IMR-90 (cell line): ENCODE data around the gene HHIP. TPM values are rescaled to one million over a fixed set of nuclear protein-coding genes. Genes with fewer than 3 reads are reported as not detected.

ENCODE experiments used
- ATAC-seq: fragments of 200-7000 bp; cut with Tn5 transposase; 2 replicates; pipeline ENCODE4 v1.9.1; 2020; ENCODE audit warnings: low read depth, mild to moderate bottlenecking, moderate library complexity
- BruUV-seq: library from RNA; stranded (reverse); fragments of 400-500 nt; replicated peaks from 2 replicates; lab custom pipeline; 2021; lab: Mats Ljungman, UMichigan
- CTCF ChIA-PET: fragments of 300-600 bp; formaldehyde crosslinking; extraction: SDS; loops from one replicate; lab custom pipeline; 2021; ENCODE audit warnings: antibody characterized with exemption; lab: Yijun Ruan, JAX
- POLR2A ChIA-PET: fragments of 300-600 bp; sonication (Branson Sonifier 250); formaldehyde crosslinking; loops from one replicate; lab custom pipeline; 2022; ENCODE audit warnings: antibody characterized with exemption; ENCODE audit not compliant: unreplicated experiment; lab: Charles Lee
- DNase-seq: peaks from one replicate; pipeline ENCODE4 v3.0.0; 2013
- H2AFZ ChIP-seq: replicated peaks from 2 replicates; pipeline ENCODE3; 2013; ENCODE audit warnings: low read length, mild to moderate bottlenecking; ENCODE audit not compliant: poor library complexity
- H2AK5ac ChIP-seq: 2 replicates; pipeline ENCODE4 v1.6.1; 2013; ENCODE audit warnings: low read depth, low read length, inconsistent platforms
- H2AK9ac ChIP-seq: replicated peaks from 2 replicates; pipeline ENCODE3; 2013; ENCODE audit warnings: mild to moderate bottlenecking, low read depth, low read length, moderate library complexity; ENCODE audit not compliant: poor library complexity
- H2BK120ac ChIP-seq: 2 replicates; pipeline ENCODE4 v1.6.1; 2013; ENCODE audit warnings: low read depth, low read length, inconsistent platforms
- H2BK15ac ChIP-seq: 3 replicates; pipeline ENCODE4 v1.6.1; 2013; ENCODE audit warnings: low read depth, low read length, inconsistent platforms
- H2BK20ac ChIP-seq: 2 replicates; pipeline ENCODE4 v1.6.1; 2013; ENCODE audit warnings: low read depth, mild to moderate bottlenecking, inconsistent platforms, low read length, moderate library complexity
- H2BK5ac ChIP-seq: 2 replicates; pipeline ENCODE4 v1.6.1; 2013; ENCODE audit warnings: mild to moderate bottlenecking, low read depth, low read length, inconsistent platforms; ENCODE audit not compliant: poor library complexity, severe bottlenecking
- H3K14ac ChIP-seq: replicated peaks from 2 replicates; pipeline ENCODE4 v1.6.1; 2013; ENCODE audit warnings: low read depth, low read length, inconsistent platforms
- H3K18ac ChIP-seq: 2 replicates; pipeline ENCODE4 v1.6.1; 2013; ENCODE audit warnings: low read depth, low read length, control low read depth
- H3K23ac ChIP-seq: 2 replicates; pipeline ENCODE4 v1.6.1; 2013; ENCODE audit warnings: low read depth, low read length, inconsistent platforms
- H3K27ac ChIP-seq: 2 replicates; pipeline ENCODE4 v1.5.1; 2013; ENCODE audit warnings: mild to moderate bottlenecking, control low read depth, low read length; ENCODE audit not compliant: insufficient read depth
- H3K27me3 ChIP-seq: 2 replicates; pipeline ENCODE4 v1.6.1; 2013; ENCODE audit warnings: low read length; ENCODE audit not compliant: control insufficient read depth, insufficient read depth
- H3K36me3 ChIP-seq: 2 replicates; pipeline ENCODE4 v1.6.1; 2013; ENCODE audit warnings: low read length, mixed read lengths; ENCODE audit not compliant: control insufficient read depth, insufficient read depth
- H3K4ac ChIP-seq: 2 replicates; pipeline ENCODE4 v1.6.1; 2013; ENCODE audit warnings: low read depth, low read length, inconsistent platforms
- H3K4me1 ChIP-seq: 2 replicates; pipeline ENCODE4 v1.6.1; 2013; ENCODE audit warnings: low read length, mixed read lengths; ENCODE audit not compliant: control insufficient read depth, insufficient read depth
- H3K4me2 ChIP-seq: 2 replicates; pipeline ENCODE4 v1.6.1; 2013; ENCODE audit warnings: low read depth, mild to moderate bottlenecking, control low read depth, low read length, moderate library complexity
- H3K4me3 ChIP-seq: 2 replicates; pipeline ENCODE4 v1.5.1; 2013; ENCODE audit warnings: low read depth, mild to moderate bottlenecking, control low read depth, low read length, moderate library complexity; ENCODE audit not compliant: insufficient read depth
- H3K56ac ChIP-seq: 2 replicates; pipeline ENCODE4 v1.6.1; 2013; ENCODE audit warnings: low read length, inconsistent platforms; ENCODE audit not compliant: insufficient read depth; ENCODE audit errors: extremely low read depth
- H3K79me1 ChIP-seq, 2 experiments: 2 replicates each; pipeline ENCODE4 v1.6.1; 2013; ENCODE audit warnings: low read length in 2 of 2, inconsistent platforms in 1 of 2, low read depth in 1 of 2
- H3K9ac ChIP-seq: 2 replicates; pipeline ENCODE4 v1.6.1; 2013; ENCODE audit warnings: low read depth, low read length, control low read depth
- H3K9me1 ChIP-seq: 2 replicates; pipeline ENCODE4 v1.6.1; 2013; ENCODE audit warnings: low read length, inconsistent platforms; ENCODE audit not compliant: insufficient read depth
- H3K9me3 ChIP-seq: 2 replicates; pipeline ENCODE4 v1.6.1; 2013; ENCODE audit warnings: low read length; ENCODE audit not compliant: control insufficient read depth, insufficient read depth
- H4K20me1 ChIP-seq: 2 replicates; pipeline ENCODE4 v1.6.1; 2013; ENCODE audit warnings: low read length, inconsistent platforms; ENCODE audit not compliant: insufficient read depth
- H4K5ac ChIP-seq: 2 replicates; pipeline ENCODE4 v1.6.1; 2013; ENCODE audit warnings: mild to moderate bottlenecking, low read depth, low read length, control low read depth
- H4K8ac ChIP-seq, 2 experiments: 2 replicates each; pipeline ENCODE4 v1.6.1; 2013; ENCODE audit warnings: low read depth in 2 of 2, low read length in 2 of 2, control low read depth in 1 of 2, inconsistent platforms in 1 of 2
- H4K91ac ChIP-seq: 2 replicates; pipeline ENCODE4 v1.6.1; 2013; ENCODE audit warnings: low read depth, low read length, inconsistent platforms; ENCODE audit not compliant: insufficient read depth
- CHD1 ChIP-seq: IDR thresholded peaks from 2 replicates; pipeline ENCODE4 v1.6.1; 2012; ENCODE audit warnings: low read depth, low read length, improper control_type of control experiment
- ELK1 ChIP-seq: fragments of 150-350 bp; IDR thresholded peaks from 2 replicates; pipeline ENCODE4 v1.6.1; 2016; ENCODE audit warnings: low read depth, mild to moderate bottlenecking, low read length, moderate library complexity, borderline replicate concordance
- MXI1 ChIP-seq: IDR thresholded peaks from 2 replicates; pipeline ENCODE4 v1.6.1; 2012; ENCODE audit warnings: low read depth, mild to moderate bottlenecking, low read length, moderate library complexity, borderline replicate concordance
- NFE2L2 ChIP-seq: fragments of 150-350 bp; IDR thresholded peaks from 2 replicates; pipeline ENCODE4 v1.6.1; 2016; ENCODE audit warnings: low read depth, mild to moderate bottlenecking, low read length
- RFX5 ChIP-seq: IDR thresholded peaks from 2 replicates; pipeline ENCODE4 v1.8.0; 2012; ENCODE audit warnings: low read depth, mild to moderate bottlenecking, low read length, moderate library complexity
- WGBS, 2 experiments: methylation state at CpG; one replicate each; pipeline versions ENCODE4 v1.1.5 to v1.1.7; 2013; ENCODE audit warnings: missing lambda C conversion rate in 2 of 2; ENCODE audit not compliant: insufficient read length in 1 of 2; ENCODE audit errors: extremely low coverage in 2 of 2; 5-methylcytosine and 5-hydroxymethylcytosine counted together
- dilution Hi-C: fragments of 300-500 bp; cut with HindIII; formaldehyde crosslinking; loops from one replicate; pipeline ENCODE4 v1.14.3; 2018; ENCODE audit warnings: low sequenced_read_pairs; ENCODE audit not compliant: unreplicated experiment
- in situ Hi-C: fragments of 300-500 bp; cut with MboI; formaldehyde crosslinking; loops from 3 replicates; pipeline ENCODE4 v1.14.3; 2019; ENCODE audit warnings: low sequenced_read_pairs, inconsistent platforms, mixed read lengths
- intact Hi-C: fragments of 100-400 bp; cut with micrococcal nuclease; formaldehyde crosslinking; loops from 2 replicates; pipeline ENCODE4 v1.10.0; 2022
- polyA plus RNA-seq, 3 experiments: library from polyadenylated mRNA; depleted of rRNA; stranded (reverse); fragments of >200 nt; gene quantifications; 2 replicates each; pipeline ENCODE4 v1.2.3, GENCODE V29; 2012; ENCODE audit warnings: low replicate concordance in 1 of 3
- total RNA-seq: library from RNA; depleted of rRNA; stranded (reverse); fragments of >200 nt; gene quantifications from 2 replicates; pipeline ENCODE4 v1.2.3, GENCODE V29; 2012

HHIP gene
- total and polyA plus RNA-seq, 2 of the 4 experiments (the other 2 are of a cell fraction) = 6.6 to 9.6 TPM

DNA sequence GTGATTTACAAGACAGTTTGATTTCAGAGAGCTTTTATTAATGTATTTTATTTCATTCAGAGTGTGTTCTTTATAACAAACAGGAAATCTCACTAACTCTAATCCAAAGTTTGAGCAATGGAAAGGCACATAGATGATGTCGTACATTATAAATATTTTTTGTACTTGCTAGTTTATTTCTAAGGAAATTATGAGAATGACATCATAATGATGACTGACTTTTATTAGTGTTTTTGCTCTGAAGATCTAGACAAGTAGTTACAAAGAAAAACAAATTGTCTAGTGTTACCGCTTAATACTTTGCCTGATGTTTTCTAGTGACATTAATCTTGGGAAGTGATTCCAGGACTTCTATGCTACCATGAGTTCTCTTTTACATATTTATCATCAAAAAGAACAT is 43.2 kb downstream of the HHIP start:
- no peaks in the 10 kb centered on the region for H3K36me3 ChIP-seq
- H3K9me1 ChIP-seq = no peaks in the 10 kb centered on the region
- H3K4me2 ChIP-seq = no peak overlapping the region
- no peak overlapping the region for H2BK120ac ChIP-seq
- no TSS peak for BruUV-seq
- no peaks in the 10 kb centered on the region for H4K20me1 ChIP-seq
- WGBS, 2 experiments = no CpG with 5 or more reads among the region's 2 CpGs
- no peak overlapping the region for H3K4ac ChIP-seq
- DNase-seq = no peak
- no peaks in the 10 kb centered on the region for H3K9me3 ChIP-seq
- ATAC-seq = no peak
- no peak overlapping the region for H2AK5ac ChIP-seq
- H3K4me3 ChIP-seq = no peak overlapping the region
- no peak overlapping the region for H2BK15ac ChIP-seq
- H2AK9ac ChIP-seq = no peak overlapping the region
- no peak overlapping the region for H3K9ac ChIP-seq
- no peak overlapping the region for H4K5ac ChIP-seq
- ChIA-PET POLR2A (no interaction called here), CTCF (no interaction called here)
- TF ChIP-seq MXI1 (no peak), RFX5 (no peak), ELK1 (no peak), NFE2L2 (no peak), CHD1 (no peak)
- no peaks in the 10 kb centered on the region for H3K27me3 ChIP-seq
- no peaks in the 10 kb centered on the region; the same call in 1 of the 2 replicates for H3K4me1 ChIP-seq
- no peak overlapping the region for H3K23ac ChIP-seq
- no peak overlapping the region for H4K8ac ChIP-seq
- no peak overlapping the region for H3K56ac ChIP-seq
- no peak overlapping the region for H3K14ac ChIP-seq
- dilution Hi-C loops (no loop called here), in situ Hi-C loops (no loop called here), intact Hi-C loops (no loop called here)
- H2AFZ ChIP-seq = no peak overlapping the region
- no peak overlapping the region for H3K27ac ChIP-seq
- H4K91ac ChIP-seq = no peak overlapping the region
- H3K18ac ChIP-seq = no peak overlapping the region
- H3K79me1 ChIP-seq = no peaks in the 10 kb centered on the region
- no peak overlapping the region for H2BK5ac ChIP-seq
- no peak overlapping the region for H2BK20ac ChIP-seq
